ENCODE measurements around the gene DYNLT4. TPM values are rescaled to one million over a fixed set of nuclear protein-coding genes. Genes with fewer than 3 reads are reported as not detected.

Gene DYNLT4
- total RNA-seq, 1 experiment from 2014 or later, result not detected

DNA sequence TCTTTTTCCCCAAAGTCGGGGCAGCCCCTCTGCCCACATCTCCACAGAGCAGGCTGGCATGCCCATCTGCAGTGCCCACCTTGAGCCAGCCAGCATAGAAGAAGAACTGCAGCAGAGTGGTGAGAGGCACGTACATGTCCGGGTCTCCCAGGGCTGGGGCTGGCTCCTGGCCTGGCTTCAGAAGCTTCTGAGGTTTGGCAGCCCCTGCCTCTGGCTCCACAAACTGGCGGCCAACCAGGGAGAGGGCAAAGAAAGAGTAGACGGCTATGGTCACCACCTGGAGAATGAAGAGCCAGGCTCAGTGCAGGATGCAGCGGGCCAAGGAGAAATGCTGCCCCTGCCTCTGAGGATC, 22.1 kb downstream of the DYNLT4 start:
- ChIA-PET POLR2A (no interaction called here), CTCF (no interaction called here)
- no peaks in the 10 kb centered on the region for H3K27me3 ChIP-seq (ENCODE audit: control insufficient read depth, insufficient read depth, low read length)
- in situ Hi-C loops (cut with HindIII; ENCODE audit: low pct_unique_long_range_greater_than_20kb, low sequenced_read_pairs) (no loop called here), intact Hi-C loops (cut with micrococcal nuclease; ENCODE audit: unreplicated experiment) (no loop called here)
- H3K4me1 ChIP-seq (ENCODE audit: control insufficient read depth, insufficient read depth, low read length), result no peaks in the 10 kb centered on the region; the same call in 1 of the 2 replicates
- H3K9me3 ChIP-seq (ENCODE audit: control insufficient read depth, insufficient read depth, low read depth, low read length), result no peaks in the 10 kb centered on the region
- H3K36me3 ChIP-seq (ENCODE audit: control insufficient read depth, insufficient read depth, low read length), result no peaks in the 10 kb centered on the region
- TF ChIP-seq, protein P1, sequence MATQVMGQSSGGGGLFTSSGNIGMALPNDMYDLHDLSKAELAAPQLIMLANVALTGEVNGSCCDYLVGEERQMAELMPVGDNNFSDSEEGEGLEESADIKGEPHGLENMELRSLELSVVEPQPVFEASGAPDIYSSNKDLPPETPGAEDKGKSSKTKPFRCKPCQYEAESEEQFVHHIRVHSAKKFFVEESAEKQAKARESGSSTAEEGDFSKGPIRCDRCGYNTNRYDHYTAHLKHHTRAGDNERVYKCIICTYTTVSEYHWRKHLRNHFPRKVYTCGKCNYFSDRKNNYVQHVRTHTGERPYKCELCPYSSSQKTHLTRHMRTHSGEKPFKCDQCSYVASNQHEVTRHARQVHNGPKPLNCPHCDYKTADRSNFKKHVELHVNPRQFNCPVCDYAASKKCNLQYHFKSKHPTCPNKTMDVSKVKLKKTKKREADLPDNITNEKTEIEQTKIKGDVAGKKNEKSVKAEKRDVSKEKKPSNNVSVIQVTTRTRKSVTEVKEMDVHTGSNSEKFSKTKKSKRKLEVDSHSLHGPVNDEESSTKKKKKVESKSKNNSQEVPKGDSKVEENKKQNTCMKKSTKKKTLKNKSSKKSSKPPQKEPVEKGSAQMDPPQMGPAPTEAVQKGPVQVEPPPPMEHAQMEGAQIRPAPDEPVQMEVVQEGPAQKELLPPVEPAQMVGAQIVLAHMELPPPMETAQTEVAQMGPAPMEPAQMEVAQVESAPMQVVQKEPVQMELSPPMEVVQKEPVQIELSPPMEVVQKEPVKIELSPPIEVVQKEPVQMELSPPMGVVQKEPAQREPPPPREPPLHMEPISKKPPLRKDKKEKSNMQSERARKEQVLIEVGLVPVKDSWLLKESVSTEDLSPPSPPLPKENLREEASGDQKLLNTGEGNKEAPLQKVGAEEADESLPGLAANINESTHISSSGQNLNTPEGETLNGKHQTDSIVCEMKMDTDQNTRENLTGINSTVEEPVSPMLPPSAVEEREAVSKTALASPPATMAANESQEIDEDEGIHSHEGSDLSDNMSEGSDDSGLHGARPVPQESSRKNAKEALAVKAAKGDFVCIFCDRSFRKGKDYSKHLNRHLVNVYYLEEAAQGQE (IDR thresholded peaks at IDR 0.05; ENCODE audit: insufficient read depth in 1 of 2, low read depth in 2 of 2, low read length in 1 of 2), result no peak
- TF ChIP-seq TCF7L2 (IDR thresholded peaks at IDR 0.05; ENCODE audit: low read depth, low read length), result no peak
- TF ChIP-seq, protein P2, sequence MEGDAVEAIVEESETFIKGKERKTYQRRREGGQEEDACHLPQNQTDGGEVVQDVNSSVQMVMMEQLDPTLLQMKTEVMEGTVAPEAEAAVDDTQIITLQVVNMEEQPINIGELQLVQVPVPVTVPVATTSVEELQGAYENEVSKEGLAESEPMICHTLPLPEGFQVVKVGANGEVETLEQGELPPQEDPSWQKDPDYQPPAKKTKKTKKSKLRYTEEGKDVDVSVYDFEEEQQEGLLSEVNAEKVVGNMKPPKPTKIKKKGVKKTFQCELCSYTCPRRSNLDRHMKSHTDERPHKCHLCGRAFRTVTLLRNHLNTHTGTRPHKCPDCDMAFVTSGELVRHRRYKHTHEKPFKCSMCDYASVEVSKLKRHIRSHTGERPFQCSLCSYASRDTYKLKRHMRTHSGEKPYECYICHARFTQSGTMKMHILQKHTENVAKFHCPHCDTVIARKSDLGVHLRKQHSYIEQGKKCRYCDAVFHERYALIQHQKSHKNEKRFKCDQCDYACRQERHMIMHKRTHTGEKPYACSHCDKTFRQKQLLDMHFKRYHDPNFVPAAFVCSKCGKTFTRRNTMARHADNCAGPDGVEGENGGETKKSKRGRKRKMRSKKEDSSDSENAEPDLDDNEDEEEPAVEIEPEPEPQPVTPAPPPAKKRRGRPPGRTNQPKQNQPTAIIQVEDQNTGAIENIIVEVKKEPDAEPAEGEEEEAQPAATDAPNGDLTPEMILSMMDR (IDR thresholded peaks at IDR 0.05), result no peak
- TF ChIP-seq SIN3A (IDR thresholded peaks at IDR 0.05; ENCODE audit: borderline replicate concordance, insufficient read depth, low read depth, low read length), result no peak
- no peak for TF ChIP-seq POLR2AphosphoS5 (IDR thresholded peaks at IDR 0.05; ENCODE audit: low read depth, low read length)
- DNase-seq (ENCODE audit: low read depth, low spot score) (no peak), ATAC-seq (no peak)
- no peak overlapping the region for H3K27ac ChIP-seq (ENCODE audit: low read length)
- no TSS peak for BruUV-seq (replicated peaks)
- H3K4me3 ChIP-seq (ENCODE audit: low read depth in 2 of 2, low read length in 2 of 2), result no peak overlapping the region

DNA sequence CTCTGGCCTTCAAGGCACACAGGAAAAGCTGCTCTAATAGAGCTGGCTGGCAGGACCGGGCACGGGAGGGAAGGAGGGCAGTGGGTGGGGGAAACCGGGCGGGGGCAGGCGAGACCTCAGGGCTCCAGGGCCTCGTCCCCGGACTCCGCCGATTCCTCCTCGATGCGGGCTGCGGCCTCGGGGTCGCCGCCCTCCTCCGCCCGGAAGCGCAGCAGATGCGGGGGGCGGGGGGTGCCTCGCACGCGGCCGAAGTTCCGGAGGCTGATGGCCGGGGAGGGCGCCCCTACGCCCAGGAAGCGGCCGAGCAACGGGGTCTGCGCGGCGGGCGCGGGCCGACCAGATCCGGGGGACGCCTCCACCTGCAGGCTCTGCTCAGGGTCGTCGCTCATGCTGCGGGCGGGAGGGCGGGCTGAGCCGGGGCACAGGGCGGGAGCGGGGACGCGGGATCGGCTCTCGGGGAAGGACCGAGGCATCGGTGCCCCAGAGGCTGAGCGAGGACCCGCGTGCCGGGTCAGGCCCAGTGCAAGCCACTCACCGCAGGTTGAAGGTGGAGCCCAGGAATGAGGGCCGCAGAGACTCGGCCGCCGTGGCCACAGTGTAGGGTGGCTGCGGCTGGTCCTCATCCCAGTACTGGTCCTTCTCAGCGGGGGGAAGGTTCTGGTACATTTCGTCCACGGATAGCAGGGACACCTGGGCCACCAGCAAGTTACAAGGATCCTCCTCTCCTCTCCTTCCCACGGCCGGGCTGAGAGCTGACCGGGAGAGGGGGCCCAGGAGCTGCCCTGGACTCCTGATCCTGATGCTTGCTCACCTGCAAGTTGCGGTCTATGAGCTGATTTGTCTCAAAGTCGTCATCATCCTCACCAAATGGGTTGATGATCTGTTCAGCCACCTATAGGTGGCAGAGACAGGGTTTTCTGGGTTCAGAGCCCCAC, 22.8 kb downstream of the DYNLT4 start:
- Histone ChIP-seq H3K27ac (ENCODE audit: low read length) (no peak overlapping the region), H3K4me1 (ENCODE audit: control insufficient read depth, insufficient read depth, low read length) (no peaks in the 10 kb centered on the region; the same call in 1 of the 2 replicates), H3K36me3 (ENCODE audit: control insufficient read depth, insufficient read depth, low read length) (no peaks in the 10 kb centered on the region), H3K4me3 (ENCODE audit: low read depth in 2 of 2, low read length in 2 of 2) (peak overlapping the region; percentile 14 to 24), H3K9me3 (ENCODE audit: control insufficient read depth, insufficient read depth, low read depth, low read length) (no peaks in the 10 kb centered on the region), H3K27me3 (ENCODE audit: control insufficient read depth, insufficient read depth, low read length) (no peaks in the 10 kb centered on the region)
- intact Hi-C loops (cut with micrococcal nuclease; ENCODE audit: unreplicated experiment), result no loop called here
- POLR2A ChIA-PET, result interaction anchor here (0.7 kb wide), 1 partner anchor 10 kb away, joined by 4 read pairs; the partner anchor contains the start of gene RPS8
- in situ Hi-C loops (cut with HindIII; ENCODE audit: low pct_unique_long_range_greater_than_20kb, low sequenced_read_pairs), result no loop called here
- CTCF ChIA-PET, result interaction anchor here (0.6 to 1.1 kb wide), 4 partner anchors 9 to 288 kb away, joined by 3 to 9 read pairs (median 5); no protein-coding TSS in a partner anchor
- BruUV-seq (replicated peaks), result no TSS peak
- peak; percentile 36 for ATAC-seq
- no peak for DNase-seq (ENCODE audit: low read depth, low spot score)
- no peak for TF ChIP-seq POLR2AphosphoS5 (IDR thresholded peaks at IDR 0.05; ENCODE audit: low read depth, low read length)
- TF ChIP-seq, protein P1 (IDR thresholded peaks at IDR 0.05; ENCODE audit: insufficient read depth in 1 of 2, low read depth in 2 of 2, low read length in 1 of 2), result no peak
- TF ChIP-seq, protein P2 (IDR thresholded peaks at IDR 0.05), result no peak
- no peak for TF ChIP-seq TCF7L2 (IDR thresholded peaks at IDR 0.05; ENCODE audit: low read depth, low read length)
- no peak for TF ChIP-seq SIN3A (IDR thresholded peaks at IDR 0.05; ENCODE audit: borderline replicate concordance, insufficient read depth, low read depth, low read length)
